K562 (cell line): ENCODE data around the gene SPNS2. TPM values are rescaled to one million over a fixed set of nuclear protein-coding genes. Genes with fewer than 3 reads are reported as not detected.
A peak's percentile ranks its signal among the peaks of the same experiment; 100 is the strongest.

ENCODE experiments used
- ATAC-seq: fragments of 200-7000 bp; cut with Tn5 transposase; 3 replicates; pipeline ENCODE4 v1.9.1; 2020; ENCODE audit warnings: moderate library complexity
- BruUV-seq: library from RNA; stranded (reverse); fragments of 400-500 nt; replicated peaks from 2 replicates; lab custom pipeline; 2021; lab: Mats Ljungman, UMichigan
- CTCF ChIA-PET: fragments of 300-600 bp; formaldehyde crosslinking; extraction: SDS; loops from one replicate; lab custom pipeline; 2021; ENCODE audit warnings: low intra/inter-chr PET ratio; lab: Yijun Ruan, JAX
- POLR2A ChIA-PET: fragments of 300-600, 350-650 bp; sonication (Branson Sonifier 250); formaldehyde crosslinking; extraction: SDS; loops from one replicate; lab custom pipeline; 2021; ENCODE audit warnings: antibody characterized with exemption, inconsistent platforms; lab: Yijun Ruan, JAX
- DNase-seq, 4 experiments: peaks; one replicate each; pipeline versions ENCODE4 v3.0.0 to v3.0.0-alpha.2; 2011 to 2018; ENCODE audit warnings: low spot score in 3 of 4, mixed read lengths in 3 of 4; ENCODE audit errors: extremely low read depth in 1 of 4
- FAIRE-seq: peaks from 2 replicates; lab custom pipeline; 2011; peaks lifted over from hg19 to GRCh38; lab: Jason Lieb, UNC
- H2AFZ ChIP-seq: 2 replicates; pipeline ENCODE4 v1.6.0; 2011; ENCODE audit warnings: low read depth, low read length, control low read depth, inconsistent platforms
- H3K27ac ChIP-seq: fragments of 200-600 bp; 3 replicates; pipeline ENCODE4 v1.8.0; 2011; ENCODE audit warnings: low read depth, mild to moderate bottlenecking, control low read depth, inconsistent platforms, low read length, moderate library complexity, mixed read lengths; ENCODE audit errors: extremely low read depth
- H3K27me3 ChIP-seq, 2 experiments: fragments of 300-600 bp in 1 of 2; 2 replicates in 1 of 2; 3 replicates in 1 of 2; pipeline versions ENCODE4 v1.6.0 to v1.8.0; 2011; ENCODE audit warnings: inconsistent platforms in 2 of 2, low read length in 2 of 2, mild to moderate bottlenecking in 1 of 2, mixed read lengths in 1 of 2, moderate library complexity in 1 of 2; ENCODE audit not compliant: control insufficient read depth in 2 of 2, insufficient read depth in 2 of 2
- H3K36me3 ChIP-seq: fragments of 300-600 bp; 3 replicates; pipeline ENCODE4 v1.8.0; 2011; ENCODE audit warnings: mild to moderate bottlenecking, low read length, inconsistent platforms; ENCODE audit not compliant: control insufficient read depth, insufficient read depth
- H3K4me1 ChIP-seq, 2 experiments: fragments of 200-600 bp in 1 of 2; replicated peaks in 1 of 2; 2 replicates in 1 of 2; 3 replicates in 1 of 2; pipeline versions ENCODE4 v1.5.1 to v1.8.0; 2011; ENCODE audit warnings: inconsistent platforms in 2 of 2, low read length in 2 of 2, mild to moderate bottlenecking in 1 of 2, mixed read lengths in 1 of 2, moderate library complexity in 1 of 2; ENCODE audit not compliant: control insufficient read depth in 2 of 2, insufficient read depth in 2 of 2
- H3K4me2 ChIP-seq: 2 replicates; pipeline ENCODE4 v1.6.1; 2011; ENCODE audit warnings: low read length, control low read depth, inconsistent platforms, mixed read lengths; ENCODE audit not compliant: insufficient read depth
- H3K4me3 ChIP-seq: fragments of 200-600 bp; sonication (generic), shearing (Covaris generic); 2 replicates; pipeline ENCODE4 v1.5.1; 2016; ENCODE audit warnings: control low read depth, inconsistent platforms
- H3K79me2 ChIP-seq: fragments of 200-600 bp; 3 replicates; pipeline ENCODE4 v1.8.0; 2011; ENCODE audit warnings: low read length, inconsistent platforms; ENCODE audit not compliant: control insufficient read depth, insufficient read depth
- H3K9ac ChIP-seq, 2 experiments: 2 replicates each; pipeline versions ENCODE4 v1.6.0 to v1.6.1; 2011; ENCODE audit warnings: low read depth in 2 of 2, low read length in 2 of 2, control low read depth in 1 of 2, inconsistent platforms in 1 of 2, mild to moderate bottlenecking in 1 of 2, mixed read lengths in 1 of 2; ENCODE audit not compliant: insufficient read depth in 1 of 2
- H3K9me1 ChIP-seq: one replicate; pipeline ENCODE4 v1.6.0; 2011; ENCODE audit warnings: inconsistent platforms, mild to moderate bottlenecking, low read length, moderate library complexity; ENCODE audit not compliant: control insufficient read depth, insufficient read depth
- H3K9me3 ChIP-seq: replicated peaks from 2 replicates; pipeline ENCODE4 v1.5.1; 2011; ENCODE audit warnings: low read depth, low read length, inconsistent platforms; ENCODE audit not compliant: control insufficient read depth, insufficient read depth
- H4K20me1 ChIP-seq: replicated peaks from 2 replicates; pipeline ENCODE4 v1.6.1; 2011; ENCODE audit warnings: low read length, inconsistent platforms, mixed read lengths; ENCODE audit not compliant: control insufficient read depth, insufficient read depth
- ATF1 ChIP-seq, 2 experiments: fragments of 450-650 bp in 1 of 2; IDR thresholded peaks; 2 replicates each; pipeline ENCODE4 v1.6.1; 2016; ENCODE audit warnings: missing compliant biosample characterization in 1 of 2, missing genetic modification characterization in 1 of 2
- DMBX1 ChIP-seq: fragments of 250-450 bp; sonication (Bioruptor Pico); IDR thresholded peaks from 2 replicates; pipeline ENCODE4 v1.8.0; 2022; ENCODE audit warnings: inconsistent platforms, mild to moderate bottlenecking, moderate library complexity, borderline replicate concordance
- ELF2 ChIP-seq: fragments of 250-450 bp; sonication (Bioruptor Pico); IDR thresholded peaks from 2 replicates; pipeline ENCODE4 v1.5.0; 2021; ENCODE audit warnings: mild to moderate bottlenecking
- PCBP1 ChIP-seq: fragments of 200-400 bp; formaldehyde crosslinking; IDR thresholded peaks from 2 replicates; pipeline ENCODE4 v1.6.1; 2018; ENCODE audit warnings: mild to moderate bottlenecking, low read depth, low read length; ENCODE audit not compliant: poor library complexity, severe bottlenecking
- RBBP5 ChIP-seq: fragments of 200-600 bp; sonication (generic); IDR thresholded peaks from 2 replicates; pipeline ENCODE4 v1.6.1; 2012; ENCODE audit warnings: borderline replicate concordance, mild to moderate bottlenecking, low read length, control low read depth, inconsistent platforms; ENCODE audit not compliant: insufficient read depth, poor library complexity, severe bottlenecking
- RFX1 ChIP-seq: fragments of 450-650 bp; IDR thresholded peaks from 2 replicates; pipeline ENCODE4 v1.6.1; 2016; ENCODE audit warnings: mild to moderate bottlenecking, moderate library complexity
- SNIP1 ChIP-seq: fragments of 450-650 bp; IDR thresholded peaks from 2 replicates; pipeline ENCODE4 v1.7.1; 2017; ENCODE audit warnings: low read depth, mild to moderate bottlenecking
- STAG1 ChIP-seq: sonication (generic); formaldehyde crosslinking; IDR thresholded peaks from 2 replicates; pipeline ENCODE4 v1.5.0; 2020; ENCODE audit warnings: missing genetic modification reagents, borderline replicate concordance
- TAL1 ChIP-seq: fragments of 450-650 bp; IDR thresholded peaks from 2 replicates; pipeline ENCODE4 v1.6.1; 2016; ENCODE audit warnings: mild to moderate bottlenecking
- WGBS: fragments of 100-300 bp; shearing (Covaris generic); methylation state at CpG from one replicate; pipeline ENCODE4 v1.1.6; 2016; ENCODE audit warnings: low coverage, mixed read lengths; ENCODE audit not compliant: insufficient coverage; ENCODE audit errors: missing lambda C conversion rate; 5-methylcytosine and 5-hydroxymethylcytosine counted together
- in situ Hi-C: fragments of 300-500 bp; cut with MboI; formaldehyde crosslinking; loops from 4 replicates; pipeline ENCODE4 v1.15.0; 2018; ENCODE audit warnings: inconsistent platforms, mixed read lengths
- intact Hi-C: fragments of 100-400 bp; cut with micrococcal nuclease; formaldehyde crosslinking; loops from 2 replicates; pipeline ENCODE4 v1.14.2; 2022
- polyA plus RNA-seq, 8 experiments: library from polyadenylated mRNA; depleted of rRNA in 4 of 8; stranded (reverse) in 5 of 8; unstranded in 3 of 8; fragments of >200 nt; fragmentation: Nextera tagmentation in 2 of 8; fragmentation: Illumina TruSeq in 1 of 8; extraction: Ambion mirVana in 2 of 8; extraction: Trizol in 1 of 8; gene quantifications; 2 replicates each; pipeline versions ENCODE4 v1.2.1 to v1.2.3, GENCODE V29; 2011 to 2014; ENCODE audit warnings: inconsistent platforms in 1 of 8, missing spikeins in 1 of 8
- total RNA-seq, 7 experiments: library from RNA; depleted of rRNA in 6 of 7; stranded (reverse); fragments of >200 nt in 6 of 7; fragmentation: Illumina TruSeq in 2 of 7; extraction: Trizol in 2 of 7; gene quantifications; 2 replicates each; pipeline versions ENCODE4 v1.2.1 to v1.2.3, GENCODE V29; 2011 to 2021; ENCODE audit warnings: low replicate concordance in 1 of 7
- TF ChIP-seq, protein P1 (sequence below): fragments of 450-650 bp; IDR thresholded peaks from 2 replicates; pipeline ENCODE4 v1.6.1; 2016; ENCODE audit warnings: missing biosample characterization, missing genetic modification characterization
- TF ChIP-seq, protein P2 (sequence below): sonication (generic); formaldehyde crosslinking; IDR thresholded peaks from 2 replicates; pipeline ENCODE4 v1.8.0; 2022; ENCODE audit warnings: mild to moderate bottlenecking, low read depth, missing genetic modification reagents
- TF ChIP-seq, protein P3 (sequence below): fragments of 450-650 bp; formaldehyde crosslinking; IDR thresholded peaks from 2 replicates; pipeline ENCODE4 v1.4.0; 2022; ENCODE audit warnings: missing genetic modification characterization
- TF ChIP-seq, protein P4 (sequence below): sonication (generic); formaldehyde crosslinking; IDR thresholded peaks from 2 replicates; pipeline ENCODE4 v1.8.1; 2023; ENCODE audit warnings: mild to moderate bottlenecking, missing genetic modification reagents, moderate library complexity
- TF ChIP-seq, protein P5 (sequence below), 2 experiments: IDR thresholded peaks; 2 replicates each; pipeline ENCODE4 v1.6.1; 2011; ENCODE audit warnings: borderline replicate concordance in 1 of 2, control low read depth in 1 of 2, low read depth in 1 of 2, low read length in 1 of 2, mild to moderate bottlenecking in 1 of 2, mixed read lengths in 1 of 2, moderate library complexity in 1 of 2; ENCODE audit not compliant: insufficient read depth in 1 of 2, insufficient read length in 1 of 2, poor library complexity in 1 of 2, severe bottlenecking in 1 of 2; ENCODE audit errors: extremely low read depth in 1 of 2

The SPNS2 gene
- total and polyA plus RNA-seq, 9 of the 15 experiments (the other 6 are each of a cell fraction or from before 2014, with no cell fraction given): 0.06 TPM; not detected in 8

DNA sequence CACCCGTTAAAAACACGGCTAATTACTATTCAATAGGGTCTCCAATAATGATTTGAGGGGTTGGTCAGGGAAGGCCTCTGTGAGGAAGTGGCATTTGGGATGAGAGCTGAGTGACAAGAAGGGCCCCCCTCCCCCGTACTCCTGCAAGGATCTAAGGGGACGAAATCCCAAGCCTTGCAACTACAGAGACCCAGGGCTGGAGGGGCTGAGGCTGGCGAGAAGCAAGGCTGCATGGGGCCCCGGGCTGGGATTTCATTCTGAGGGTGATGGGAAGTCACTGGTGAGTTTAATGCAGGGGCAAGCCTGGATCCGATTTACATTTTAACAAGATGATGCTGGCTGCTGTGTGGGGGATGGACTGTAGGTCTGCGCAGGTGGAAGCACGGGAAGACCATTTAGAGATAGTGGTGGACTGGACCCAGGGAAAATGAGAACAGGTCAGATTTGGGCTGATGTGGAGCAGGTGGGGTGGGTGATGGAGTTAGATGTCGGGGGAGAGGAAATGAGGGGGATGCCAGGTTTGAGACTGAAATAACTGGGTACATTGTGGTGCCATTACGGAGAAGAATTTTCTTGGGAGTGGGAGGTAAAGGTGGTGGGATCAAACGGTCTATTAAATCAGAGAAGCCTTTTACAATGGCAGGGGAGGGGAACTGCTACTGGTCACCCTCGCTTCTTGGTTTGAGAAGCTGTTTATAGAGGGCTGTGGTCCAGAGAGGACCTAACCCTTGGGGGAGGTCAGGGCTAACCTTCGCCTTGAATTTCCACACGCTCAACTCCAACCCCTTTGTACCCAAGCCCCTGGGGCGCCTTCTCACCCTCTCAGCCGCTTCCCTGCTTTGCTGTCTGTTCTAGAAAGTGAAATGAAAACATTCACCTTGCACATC is 57.4 kb downstream of the SPNS2 start:
- BruUV-seq: no TSS peak
- FAIRE-seq: no peak
- 67% methylated on average over 10 of the region's 17 CpGs for WGBS
- TF ChIP-seq, protein P1, sequence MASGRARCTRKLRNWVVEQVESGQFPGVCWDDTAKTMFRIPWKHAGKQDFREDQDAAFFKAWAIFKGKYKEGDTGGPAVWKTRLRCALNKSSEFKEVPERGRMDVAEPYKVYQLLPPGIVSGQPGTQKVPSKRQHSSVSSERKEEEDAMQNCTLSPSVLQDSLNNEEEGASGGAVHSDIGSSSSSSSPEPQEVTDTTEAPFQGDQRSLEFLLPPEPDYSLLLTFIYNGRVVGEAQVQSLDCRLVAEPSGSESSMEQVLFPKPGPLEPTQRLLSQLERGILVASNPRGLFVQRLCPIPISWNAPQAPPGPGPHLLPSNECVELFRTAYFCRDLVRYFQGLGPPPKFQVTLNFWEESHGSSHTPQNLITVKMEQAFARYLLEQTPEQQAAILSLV (tag): no peak
- TF ChIP-seq, protein P2, sequence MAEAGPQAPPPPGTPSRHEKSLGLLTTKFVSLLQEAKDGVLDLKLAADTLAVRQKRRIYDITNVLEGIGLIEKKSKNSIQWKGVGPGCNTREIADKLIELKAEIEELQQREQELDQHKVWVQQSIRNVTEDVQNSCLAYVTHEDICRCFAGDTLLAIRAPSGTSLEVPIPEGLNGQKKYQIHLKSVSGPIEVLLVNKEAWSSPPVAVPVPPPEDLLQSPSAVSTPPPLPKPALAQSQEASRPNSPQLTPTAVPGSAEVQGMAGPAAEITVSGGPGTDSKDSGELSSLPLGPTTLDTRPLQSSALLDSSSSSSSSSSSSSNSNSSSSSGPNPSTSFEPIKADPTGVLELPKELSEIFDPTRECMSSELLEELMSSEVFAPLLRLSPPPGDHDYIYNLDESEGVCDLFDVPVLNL: no peak
- TF ChIP-seq RFX1: no peak
- TF ChIP-seq TAL1: no peak
- TF ChIP-seq PCBP1: no peak
- TF ChIP-seq RBBP5: no peak
- no peak for TF ChIP-seq STAG1 (CRISPR knock-in tag)
- TF ChIP-seq, protein P3, sequence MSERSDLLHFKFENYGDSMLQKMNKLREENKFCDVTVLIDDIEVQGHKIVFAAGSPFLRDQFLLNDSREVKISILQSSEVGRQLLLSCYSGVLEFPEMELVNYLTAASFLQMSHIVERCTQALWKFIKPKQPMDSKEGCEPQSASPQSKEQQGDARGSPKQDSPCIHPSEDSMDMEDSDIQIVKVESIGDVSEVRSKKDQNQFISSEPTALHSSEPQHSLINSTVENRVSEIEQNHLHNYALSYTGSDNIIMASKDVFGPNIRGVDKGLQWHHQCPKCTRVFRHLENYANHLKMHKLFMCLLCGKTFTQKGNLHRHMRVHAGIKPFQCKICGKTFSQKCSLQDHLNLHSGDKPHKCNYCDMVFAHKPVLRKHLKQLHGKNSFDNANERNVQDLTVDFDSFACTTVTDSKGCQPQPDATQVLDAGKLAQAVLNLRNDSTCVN: no peak
- no peak for TF ChIP-seq SNIP1
- TF ChIP-seq, protein P4, sequence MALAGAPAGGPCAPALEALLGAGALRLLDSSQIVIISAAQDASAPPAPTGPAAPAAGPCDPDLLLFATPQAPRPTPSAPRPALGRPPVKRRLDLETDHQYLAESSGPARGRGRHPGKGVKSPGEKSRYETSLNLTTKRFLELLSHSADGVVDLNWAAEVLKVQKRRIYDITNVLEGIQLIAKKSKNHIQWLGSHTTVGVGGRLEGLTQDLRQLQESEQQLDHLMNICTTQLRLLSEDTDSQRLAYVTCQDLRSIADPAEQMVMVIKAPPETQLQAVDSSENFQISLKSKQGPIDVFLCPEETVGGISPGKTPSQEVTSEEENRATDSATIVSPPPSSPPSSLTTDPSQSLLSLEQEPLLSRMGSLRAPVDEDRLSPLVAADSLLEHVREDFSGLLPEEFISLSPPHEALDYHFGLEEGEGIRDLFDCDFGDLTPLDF (CRISPR knock-in tag): no peak
- no peak for TF ChIP-seq ELF2 (CRISPR knock-in tag)
- TF ChIP-seq DMBX1 (CRISPR knock-in tag): no peak
- no peak for TF ChIP-seq ATF1 (CRISPR knock-in tag; IDR thresholded peaks at IDR 0.05)
- no peak for TF ChIP-seq ATF1 (tag; IDR thresholded peaks at IDR 0.05)
- TF ChIP-seq, protein P5, sequence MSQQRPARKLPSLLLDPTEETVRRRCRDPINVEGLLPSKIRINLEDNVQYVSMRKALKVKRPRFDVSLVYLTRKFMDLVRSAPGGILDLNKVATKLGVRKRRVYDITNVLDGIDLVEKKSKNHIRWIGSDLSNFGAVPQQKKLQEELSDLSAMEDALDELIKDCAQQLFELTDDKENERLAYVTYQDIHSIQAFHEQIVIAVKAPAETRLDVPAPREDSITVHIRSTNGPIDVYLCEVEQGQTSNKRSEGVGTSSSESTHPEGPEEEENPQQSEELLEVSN (IDR thresholded peaks at IDR 0.05; ENCODE audit: borderline replicate concordance in 1 of 2, extremely low read depth in 1 of 2, insufficient read depth in 1 of 2, insufficient read length in 1 of 2, low read depth in 1 of 2, low read length in 1 of 2, poor library complexity in 1 of 2, severe bottlenecking in 1 of 2): no peak

More for the DNA sequence above, 57.4 kb downstream of the SPNS2 start:
- intact Hi-C loops: no loop called here
- Histone ChIP-seq H3K27ac (peak overlapping the region; percentile 83), H3K4me3 (peak overlapping the region; percentile 62), H3K9me3 (no peaks in the 10 kb centered on the region), H3K4me2 (peak overlapping the region; percentile 91), H3K9me1 (no peaks in the 10 kb centered on the region), H3K4me1 (peaks cover 3 to 35% of the 10 kb centered on the region in 2 experiments; a peak in 4 of 5 replicates), H2AFZ (peak overlapping the region; percentile 98), H3K9ac (peak overlapping the region; percentile 76 to 77), H3K36me3 (peaks cover 30% of the 10 kb centered on the region; the same call in 2 of the 3 replicates), H4K20me1 (no peaks in the 10 kb centered on the region), H3K27me3 (no peaks in the 10 kb centered on the region), H3K79me2 (peaks cover 38% of the 10 kb centered on the region)
- DNase-seq: no peak
- ATAC-seq: no peak
- ChIA-PET POLR2A (interaction anchor here (0.5 to 1.4 kb wide), 4 partner anchors 18 to 620 kb away, joined by 3 to 5 read pairs (median 3); no protein-coding TSS in a partner anchor), CTCF (no interaction called here)
- in situ Hi-C loops: no loop called here
